ENCODE measurements around the gene SWT1. TPM values are rescaled to one million over a fixed set of nuclear protein-coding genes. Genes with fewer than 3 reads are reported as not detected.

Gene SWT1

Small RNAs within 50 kb of the gene (small RNA-seq; reads per million reads assigned to genes)
- gene RF00019 (ENCODE audit: low read depth), result not detected
